PFSK-1 (cell line): ENCODE results near the gene FAM174C.

ENCODE experiments used
- POLR2AphosphoS5 ChIP-seq: IDR thresholded peaks from 2 replicates; pipeline ENCODE4 v1.6.1; 2012; ENCODE audit warnings: low read depth, mild to moderate bottlenecking, control low read depth, low read length, moderate library complexity
- SIN3A ChIP-seq: IDR thresholded peaks from 2 replicates; pipeline ENCODE4 v1.6.1; 2012; ENCODE audit warnings: mild to moderate bottlenecking, low read length, moderate library complexity, borderline replicate concordance; ENCODE audit not compliant: insufficient read depth
- TAF1 ChIP-seq: IDR thresholded peaks from 2 replicates; pipeline ENCODE4 v1.6.1; 2012; ENCODE audit warnings: low read length, control low read depth, borderline replicate concordance; ENCODE audit not compliant: insufficient read depth
- TF ChIP-seq, protein P1 (sequence below), 2 experiments: IDR thresholded peaks; 2 replicates each; pipeline versions ENCODE4 v1.6.1 to v1.8.0; 2011 to 2012; ENCODE audit warnings: low read depth in 2 of 2, low read length in 2 of 2, control low read depth in 1 of 2, inconsistent platforms in 1 of 2, mild to moderate bottlenecking in 1 of 2, moderate library complexity in 1 of 2; ENCODE audit not compliant: insufficient read depth in 1 of 2

DNA sequence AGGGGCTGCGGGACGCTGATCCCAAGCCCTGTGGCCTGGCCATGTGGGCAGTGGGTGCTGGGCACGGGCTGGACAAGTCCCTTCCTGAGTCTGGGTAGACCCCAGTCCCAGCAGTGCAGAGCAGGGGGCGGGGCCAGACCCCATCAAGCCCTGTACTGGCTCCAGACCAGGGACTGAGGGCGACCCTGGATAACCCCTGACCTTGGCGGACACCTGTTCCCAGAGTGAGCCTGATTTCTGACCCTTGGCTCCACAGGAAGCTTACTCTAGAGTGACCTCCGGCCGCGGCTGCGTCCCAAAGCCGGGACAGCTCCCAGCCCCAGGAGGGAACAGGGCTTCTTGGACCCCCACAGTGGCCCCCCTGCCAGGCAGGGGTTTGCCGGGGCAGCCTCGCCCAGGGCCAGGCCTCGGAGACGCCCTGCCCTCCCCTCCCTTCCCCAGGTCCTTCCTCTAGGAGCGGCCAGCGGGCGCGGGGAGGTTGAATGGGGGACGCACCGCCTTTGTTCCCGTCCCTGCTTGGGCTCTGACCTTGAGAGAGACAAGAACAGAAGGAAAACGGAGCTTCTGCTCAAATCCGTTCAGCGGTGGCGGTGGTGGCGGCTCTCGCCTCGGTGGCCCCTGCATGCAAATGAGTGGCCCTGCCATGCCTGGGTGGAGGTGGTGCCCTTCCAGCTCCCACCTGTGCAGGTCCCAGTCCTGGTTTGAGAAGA, 8.0 kb downstream of the FAM174C start:
- TF ChIP-seq TAF1: no peak
- no peak for TF ChIP-seq POLR2AphosphoS5
- TF ChIP-seq, protein P1, sequence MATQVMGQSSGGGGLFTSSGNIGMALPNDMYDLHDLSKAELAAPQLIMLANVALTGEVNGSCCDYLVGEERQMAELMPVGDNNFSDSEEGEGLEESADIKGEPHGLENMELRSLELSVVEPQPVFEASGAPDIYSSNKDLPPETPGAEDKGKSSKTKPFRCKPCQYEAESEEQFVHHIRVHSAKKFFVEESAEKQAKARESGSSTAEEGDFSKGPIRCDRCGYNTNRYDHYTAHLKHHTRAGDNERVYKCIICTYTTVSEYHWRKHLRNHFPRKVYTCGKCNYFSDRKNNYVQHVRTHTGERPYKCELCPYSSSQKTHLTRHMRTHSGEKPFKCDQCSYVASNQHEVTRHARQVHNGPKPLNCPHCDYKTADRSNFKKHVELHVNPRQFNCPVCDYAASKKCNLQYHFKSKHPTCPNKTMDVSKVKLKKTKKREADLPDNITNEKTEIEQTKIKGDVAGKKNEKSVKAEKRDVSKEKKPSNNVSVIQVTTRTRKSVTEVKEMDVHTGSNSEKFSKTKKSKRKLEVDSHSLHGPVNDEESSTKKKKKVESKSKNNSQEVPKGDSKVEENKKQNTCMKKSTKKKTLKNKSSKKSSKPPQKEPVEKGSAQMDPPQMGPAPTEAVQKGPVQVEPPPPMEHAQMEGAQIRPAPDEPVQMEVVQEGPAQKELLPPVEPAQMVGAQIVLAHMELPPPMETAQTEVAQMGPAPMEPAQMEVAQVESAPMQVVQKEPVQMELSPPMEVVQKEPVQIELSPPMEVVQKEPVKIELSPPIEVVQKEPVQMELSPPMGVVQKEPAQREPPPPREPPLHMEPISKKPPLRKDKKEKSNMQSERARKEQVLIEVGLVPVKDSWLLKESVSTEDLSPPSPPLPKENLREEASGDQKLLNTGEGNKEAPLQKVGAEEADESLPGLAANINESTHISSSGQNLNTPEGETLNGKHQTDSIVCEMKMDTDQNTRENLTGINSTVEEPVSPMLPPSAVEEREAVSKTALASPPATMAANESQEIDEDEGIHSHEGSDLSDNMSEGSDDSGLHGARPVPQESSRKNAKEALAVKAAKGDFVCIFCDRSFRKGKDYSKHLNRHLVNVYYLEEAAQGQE (IDR thresholded peaks at IDR 0.05; ENCODE audit: insufficient read depth in 1 of 2, low read depth in 2 of 2, low read length in 2 of 2): no peak
- no peak for TF ChIP-seq SIN3A
